Iris pigment epithelial cell (primary cell): ENCODE data around the gene MRPS10.
"Not testable (repeated sequence)": the region's sequence is repeated elsewhere in the genome, so short reads cannot be mapped to it uniquely, and the experiment has no call there.

Experiments
- DNase-seq: peaks from one replicate; pipeline ENCODE4 v3.0.0-alpha.2; 2011; ENCODE audit warnings: low read depth

MRPS10 gene

DNA sequence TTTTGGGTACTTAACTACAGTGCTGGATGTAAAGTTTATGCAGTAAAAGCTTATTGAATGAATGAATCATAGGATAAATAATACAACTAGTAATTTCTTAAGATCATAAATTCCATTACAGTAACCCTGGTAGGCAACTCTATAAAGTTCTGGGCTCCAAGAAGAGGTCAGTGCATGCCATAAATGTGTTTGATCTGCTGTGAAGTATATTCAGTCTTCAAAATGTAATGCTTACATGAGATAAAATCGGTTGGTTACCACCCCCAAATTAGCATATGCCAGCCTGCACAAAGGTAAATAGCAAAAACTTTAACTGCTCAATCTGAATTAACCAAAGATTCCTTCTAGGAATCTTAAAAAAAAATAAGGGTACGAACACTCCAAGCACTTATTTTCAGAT lies 10.1 kb downstream of the MRPS10 start:
- DNase-seq, result not testable (repeated sequence)

DNA sequence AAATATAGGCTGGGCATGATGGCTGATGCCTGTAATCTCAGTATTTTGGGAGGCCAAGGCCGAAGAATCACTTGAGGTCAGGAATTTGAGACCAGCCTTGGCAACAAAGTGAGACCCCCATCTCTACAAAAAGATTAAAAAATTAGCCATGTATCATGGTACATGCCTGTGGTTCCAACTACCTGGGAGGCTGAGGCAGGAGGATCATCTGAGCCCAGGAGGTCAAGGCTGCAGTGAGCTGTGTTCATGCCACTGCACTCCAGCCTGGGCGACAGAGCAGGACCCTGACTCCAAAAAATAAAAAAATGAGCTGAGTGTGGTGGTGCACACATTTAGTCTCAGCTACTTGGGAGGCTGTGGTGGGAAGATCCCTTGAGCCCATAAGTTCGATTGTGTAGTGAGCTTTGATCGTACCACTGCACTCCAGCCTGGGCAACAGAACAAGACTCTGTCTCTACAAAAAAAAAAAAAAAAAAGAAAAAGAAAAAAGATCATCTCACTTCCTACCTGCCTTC lies 12.8 kb downstream of the MRPS10 start:
- no peak for DNase-seq

DNA sequence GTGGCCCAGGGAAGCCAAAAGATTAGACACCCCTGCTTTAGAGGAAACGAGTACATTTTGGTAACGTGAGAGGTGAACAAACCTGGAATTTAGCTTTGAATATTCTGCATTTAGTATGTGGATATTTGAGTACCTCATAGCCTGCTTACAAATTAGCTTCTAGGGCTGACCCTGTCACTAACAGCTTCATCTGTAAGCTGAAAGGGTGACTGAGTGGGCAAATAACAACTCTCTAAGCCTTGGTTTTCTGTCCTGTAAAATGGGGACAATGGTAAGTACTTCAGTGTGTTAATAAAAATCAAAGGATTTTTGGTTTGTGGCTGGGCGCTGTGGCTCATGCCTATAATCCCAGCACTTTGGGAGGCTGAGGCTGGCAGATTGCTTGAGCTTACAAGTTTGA lies 14.5 kb downstream of the MRPS10 start:
- DNase-seq, result no peak

DNA sequence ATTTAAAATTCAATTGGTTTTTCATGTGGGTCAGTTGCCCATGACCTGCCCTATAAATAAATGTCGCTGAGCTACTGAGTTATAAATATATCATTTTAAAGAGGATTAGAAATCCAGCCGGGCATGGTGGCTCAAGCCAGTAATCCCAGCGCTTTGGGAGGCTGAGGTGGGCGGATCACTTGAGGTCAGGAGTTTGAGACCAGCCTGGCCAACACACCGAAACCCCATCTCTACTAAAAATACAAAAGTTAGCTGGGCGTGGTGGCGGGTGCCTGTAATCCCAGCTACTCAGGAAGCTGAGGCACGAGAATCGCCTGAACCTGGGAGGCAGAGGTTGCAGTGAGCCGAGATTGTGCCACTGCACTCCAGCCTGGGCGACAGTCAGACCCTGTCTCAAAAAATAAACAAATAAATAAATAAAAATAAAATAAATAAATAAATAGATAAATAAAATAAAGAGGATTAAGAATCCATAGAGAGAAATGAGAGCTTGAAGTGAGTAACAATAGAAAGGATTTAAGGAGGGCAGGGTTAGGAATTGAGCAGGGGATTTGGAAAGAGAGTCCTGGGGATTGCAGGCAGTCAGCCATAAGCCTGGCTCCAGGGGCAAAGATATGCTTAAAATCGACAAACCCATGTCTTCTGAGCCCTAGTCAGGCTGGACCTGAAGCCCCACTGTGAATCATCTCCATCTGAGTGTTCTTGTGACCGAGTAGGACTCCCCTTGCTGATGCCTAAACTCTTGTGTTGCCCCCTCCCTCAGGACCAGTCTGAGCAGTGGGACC lies 15.3 kb downstream of the MRPS10 start:
- not testable (repeated sequence) for DNase-seq

DNA sequence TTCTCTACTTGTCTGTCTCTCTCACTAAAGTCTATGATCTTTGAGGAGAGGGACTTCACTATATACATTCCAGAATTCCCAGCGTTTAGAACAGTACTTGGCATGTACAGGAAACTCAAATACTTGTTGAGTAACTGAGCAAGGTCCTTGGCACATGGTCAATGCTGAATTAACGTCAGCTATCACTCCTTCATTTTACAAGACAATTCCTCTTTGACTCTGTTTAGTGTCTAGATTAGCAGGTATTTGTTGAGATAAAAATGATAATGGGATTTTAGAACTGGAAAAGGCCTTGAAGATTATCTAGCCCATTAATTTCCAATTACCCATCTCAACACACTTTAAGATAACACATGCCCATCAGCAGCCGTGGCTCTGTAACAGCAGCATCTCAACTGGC lies 16.3 kb downstream of the MRPS10 start:
- DNase-seq, result no peak

DNA sequence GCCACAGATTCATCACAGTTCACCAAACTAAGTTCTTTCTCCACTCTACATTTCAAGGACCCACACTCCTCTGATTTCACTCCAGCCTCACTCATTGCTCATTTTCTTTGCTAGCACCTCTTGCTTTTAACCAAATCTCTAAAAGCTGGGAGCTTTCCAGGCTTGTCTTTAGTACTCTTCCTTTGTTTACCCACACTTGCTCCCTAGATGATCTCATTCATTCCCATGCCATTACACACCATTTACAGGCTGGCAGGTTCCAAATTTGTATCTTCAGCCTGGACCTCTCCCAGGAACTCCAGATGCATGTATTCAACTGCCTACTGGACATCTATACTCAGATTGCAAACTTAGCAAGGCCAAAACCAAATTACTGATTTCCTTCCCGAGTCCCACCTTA lies 17.6 kb downstream of the MRPS10 start:
- DNase-seq, result peak; percentile 86

DNA sequence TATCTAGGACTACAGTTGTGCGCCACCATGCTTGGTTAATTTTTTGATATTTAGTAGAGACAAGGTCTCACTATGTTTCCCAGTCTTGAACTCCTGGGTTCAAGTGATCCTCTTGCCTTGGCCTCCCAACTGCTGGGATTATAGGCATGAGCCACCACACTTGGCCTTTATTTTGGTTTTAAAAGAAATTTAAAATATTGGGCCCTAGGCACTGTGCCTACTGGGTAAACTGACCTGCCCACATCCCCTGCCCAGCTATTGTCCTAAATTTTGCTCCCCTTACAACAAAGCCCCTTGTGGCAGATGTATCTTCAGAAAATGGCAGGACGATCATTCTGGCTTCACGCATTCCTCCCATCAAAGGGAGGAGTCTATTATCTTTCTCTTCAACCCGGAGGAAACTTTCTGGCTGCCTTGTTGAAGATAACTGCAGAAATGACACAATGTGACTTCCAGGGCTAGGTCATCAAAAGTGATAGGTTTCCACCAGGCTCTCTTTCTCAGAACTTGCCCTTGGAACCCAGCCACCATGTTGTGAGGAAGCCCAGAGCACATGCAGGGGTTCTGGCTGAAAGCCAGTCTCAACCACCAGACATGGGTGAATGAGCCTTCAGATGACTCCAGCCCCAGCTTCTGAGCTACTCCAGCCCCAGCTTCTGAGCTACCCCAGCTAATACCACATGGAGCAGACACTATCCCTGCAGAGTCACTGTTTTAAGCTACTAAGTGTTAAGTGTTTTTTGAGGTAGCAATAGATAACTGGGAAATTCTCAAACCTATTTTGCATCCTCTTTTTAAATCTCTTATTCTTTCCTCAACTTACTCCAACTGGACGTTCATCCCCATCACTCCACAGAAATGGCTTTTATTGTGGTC lies 18.3 kb downstream of the MRPS10 start:
- peak; percentile 61 for DNase-seq

DNA sequence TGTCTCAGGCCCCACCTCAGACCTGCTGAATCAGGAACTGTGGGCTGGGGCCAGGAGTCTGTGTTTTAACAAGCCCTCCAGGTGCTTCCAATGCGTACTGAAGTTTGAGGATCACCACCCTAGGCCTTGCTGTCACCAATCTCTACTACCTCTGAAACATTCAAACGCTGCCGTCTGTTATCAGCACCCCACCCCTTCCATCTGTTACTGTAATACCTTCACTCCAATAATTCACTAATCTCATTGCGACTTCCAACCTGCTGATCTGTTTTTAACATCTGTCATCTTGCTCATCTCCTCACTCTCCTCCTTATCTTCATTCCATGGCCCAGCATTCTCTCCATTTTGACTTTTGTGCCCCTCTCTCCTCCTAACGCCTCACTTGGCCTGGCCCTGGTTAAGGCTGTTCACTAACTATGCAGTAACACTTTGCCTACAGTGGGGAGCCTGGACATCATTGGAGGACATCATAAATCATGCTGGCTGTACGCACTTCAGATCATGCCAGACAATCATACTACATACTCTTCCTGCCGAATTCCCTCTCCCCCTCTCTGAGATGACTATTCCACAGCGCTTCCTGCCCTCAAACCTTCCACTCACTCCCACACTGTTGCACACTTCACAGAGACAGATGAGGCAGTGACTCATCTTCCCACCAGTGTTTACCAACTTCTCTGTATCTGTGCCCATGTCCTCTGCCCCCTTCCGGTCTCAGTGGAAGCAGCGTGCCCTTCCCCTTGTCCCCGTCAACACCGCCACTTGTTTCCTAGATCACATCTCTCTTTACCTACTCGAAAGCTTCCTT lies 19.9 kb downstream of the MRPS10 start:
- peak; percentile 72 for DNase-seq

DNA sequence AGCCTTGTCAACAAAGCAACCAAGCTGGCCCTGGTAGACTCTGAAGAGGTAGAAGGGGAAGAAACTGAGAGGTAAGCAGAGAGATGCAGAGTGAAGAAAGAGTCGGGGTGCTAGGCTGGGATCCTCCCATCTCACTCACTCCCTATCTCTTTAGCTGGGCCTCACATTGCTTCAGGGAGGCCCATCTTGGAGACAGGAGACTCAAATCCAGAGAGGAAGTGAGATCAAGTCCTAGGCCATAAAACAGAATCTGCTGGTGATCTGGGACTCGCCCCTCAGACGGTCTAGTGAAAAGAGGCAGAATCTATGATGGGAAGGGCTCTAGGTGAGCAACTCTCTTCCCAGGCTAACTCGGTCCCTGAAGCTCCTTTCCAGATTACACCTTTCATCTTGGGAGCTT lies 22.2 kb downstream of the MRPS10 start:
- no peak for DNase-seq

DNA sequence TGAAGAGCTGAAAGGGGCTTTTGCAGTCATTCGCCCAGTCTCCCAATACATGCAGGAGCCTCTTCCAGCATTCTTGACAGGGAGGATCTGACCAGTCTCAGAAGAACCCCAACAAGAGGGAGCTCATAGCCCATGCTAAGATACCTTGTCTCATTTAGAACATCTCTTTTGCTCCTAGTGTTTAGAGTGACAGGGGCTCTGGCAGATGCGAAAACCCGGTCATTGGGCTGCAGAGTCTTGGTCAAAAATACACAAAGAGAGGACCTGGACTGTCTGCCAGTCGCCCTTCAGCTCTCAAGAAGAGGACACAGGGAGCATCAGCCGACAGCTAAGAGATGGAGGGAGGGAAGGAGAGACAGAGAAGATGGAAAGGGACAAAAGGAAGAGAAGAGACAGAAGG lies 23.6 kb downstream of the MRPS10 start:
- DNase-seq, result no peak

DNA sequence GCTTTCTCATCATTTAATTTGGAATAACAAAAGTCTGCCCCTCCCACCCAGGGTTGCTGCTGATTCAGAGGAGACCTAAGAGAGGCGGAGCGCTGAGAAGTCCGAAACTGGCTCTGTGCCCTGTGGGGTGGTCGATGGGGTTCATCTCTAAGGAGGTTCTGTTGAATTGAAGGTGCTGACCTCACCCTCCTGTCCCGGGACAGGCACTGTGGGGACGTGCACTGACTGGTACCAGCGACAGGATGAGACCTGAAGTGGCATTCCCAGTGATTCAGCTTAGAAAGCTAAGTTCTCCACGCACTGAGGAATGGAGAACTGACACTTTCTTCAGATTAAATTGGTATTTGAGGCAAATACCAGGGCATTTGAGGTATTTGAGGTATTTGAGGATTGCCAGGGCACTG lies 24.2 kb downstream of the MRPS10 start:
- DNase-seq, result peak; percentile 24

DNA sequence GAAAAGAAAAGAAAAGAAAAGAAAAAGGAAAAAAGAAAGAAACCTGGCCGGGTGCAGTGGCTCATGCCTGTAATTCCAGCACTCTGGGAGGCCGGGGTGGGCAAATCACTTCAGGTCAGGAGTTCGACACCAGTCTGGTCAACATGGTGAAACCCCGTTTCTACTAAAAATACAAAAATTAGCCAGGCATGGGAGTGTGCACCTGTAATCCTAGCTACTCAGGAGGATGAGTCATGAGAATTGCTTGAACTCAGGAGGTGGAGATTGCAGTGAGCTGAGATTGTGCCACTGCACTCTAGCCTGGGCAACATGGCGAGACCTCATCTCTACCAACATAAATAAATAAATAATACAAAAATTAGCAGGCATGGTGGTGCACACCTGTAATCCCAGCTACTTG lies 25.3 kb downstream of the MRPS10 start:
- not testable (repeated sequence) for DNase-seq

DNA sequence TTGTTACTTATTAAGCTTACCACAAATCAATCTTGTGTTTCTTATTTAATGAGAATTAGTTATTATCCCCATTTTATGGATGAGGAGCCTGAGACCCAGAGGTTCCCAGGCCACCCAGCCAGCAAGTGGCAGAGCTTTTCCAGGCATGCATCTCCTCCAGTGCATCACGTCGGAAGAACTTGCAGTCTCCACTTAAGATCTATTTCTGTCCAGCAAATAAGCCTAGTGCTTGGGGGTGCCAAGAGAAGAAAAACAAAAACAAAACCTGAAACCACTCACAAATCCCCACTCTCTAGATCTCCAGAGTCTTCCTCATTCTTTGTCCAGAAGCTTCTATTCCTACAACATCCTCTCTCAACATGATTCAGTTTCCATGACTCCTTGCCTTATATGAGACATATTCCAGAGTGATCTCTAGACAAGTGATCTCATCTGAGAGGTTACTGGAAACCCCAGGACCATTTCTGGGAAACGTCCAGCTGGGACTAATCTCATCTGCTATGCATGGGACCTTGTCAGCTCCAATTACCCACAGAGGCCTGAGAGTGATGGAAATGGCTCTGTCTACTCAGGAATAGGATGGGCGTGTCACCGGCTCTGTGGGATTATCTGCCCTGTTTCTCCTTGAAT lies 27.0 kb downstream of the MRPS10 start:
- peak; percentile 74 for DNase-seq

DNA sequence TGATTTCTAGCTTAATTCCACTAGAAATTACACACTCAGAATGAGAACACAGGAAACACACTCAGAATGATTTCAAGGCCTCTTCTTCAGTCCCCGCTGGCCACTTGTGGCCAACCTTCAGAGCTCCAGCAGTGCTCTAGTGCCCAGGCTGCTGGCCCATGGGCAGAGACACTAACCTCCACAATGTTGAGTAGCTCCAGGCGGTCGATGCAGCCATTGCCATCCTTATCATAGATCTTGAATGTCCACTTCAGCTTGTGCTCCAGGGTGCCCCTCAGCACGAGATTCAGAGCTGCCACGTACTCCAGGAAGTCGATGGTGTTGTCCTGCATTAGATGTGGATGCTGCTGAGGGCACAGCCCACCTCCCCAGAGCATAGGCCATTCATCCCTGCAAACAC lies 29.3 kb downstream of the MRPS10 start:
- no peak for DNase-seq

DNA sequence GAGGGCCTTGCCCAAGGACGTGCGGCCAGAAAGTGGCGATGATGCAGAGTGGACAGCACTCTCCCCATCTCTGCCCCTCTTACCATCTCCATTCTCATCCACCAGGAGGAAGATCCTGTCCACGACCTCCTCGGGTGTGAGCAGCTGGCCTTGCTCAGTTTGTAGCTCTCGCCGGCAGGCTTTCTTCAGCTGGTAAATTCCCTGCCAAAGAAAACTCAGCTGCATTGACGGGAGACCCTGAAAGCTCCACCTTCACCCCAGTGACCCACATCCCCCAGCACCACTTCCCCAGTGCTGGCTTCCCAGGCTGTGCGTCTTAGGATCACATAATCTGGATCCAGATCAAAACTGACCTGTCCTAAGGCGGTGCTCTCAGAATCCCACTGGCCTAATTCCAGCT lies 32.1 kb downstream of the MRPS10 start:
- no peak for DNase-seq

DNA sequence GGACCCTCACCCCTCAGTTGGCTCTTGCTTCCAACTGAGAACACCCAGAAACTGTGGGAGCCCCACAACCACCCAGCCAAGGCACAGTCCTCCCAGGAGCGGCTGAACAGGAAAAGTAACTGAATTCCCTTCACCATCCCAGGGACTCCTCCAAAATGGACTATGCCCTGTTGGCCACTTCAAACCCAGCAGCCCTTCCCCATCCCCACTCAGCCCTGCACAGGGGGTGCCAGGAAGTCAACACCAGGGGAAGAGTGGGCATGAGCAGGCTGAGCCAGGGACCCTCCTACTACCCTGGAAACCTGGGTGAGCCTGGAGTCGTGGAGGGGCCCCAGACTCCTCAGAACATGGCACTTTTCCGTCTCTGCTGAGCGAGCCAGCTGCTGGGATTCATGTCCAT lies 33.2 kb downstream of the MRPS10 start:
- DNase-seq, result no peak

DNA sequence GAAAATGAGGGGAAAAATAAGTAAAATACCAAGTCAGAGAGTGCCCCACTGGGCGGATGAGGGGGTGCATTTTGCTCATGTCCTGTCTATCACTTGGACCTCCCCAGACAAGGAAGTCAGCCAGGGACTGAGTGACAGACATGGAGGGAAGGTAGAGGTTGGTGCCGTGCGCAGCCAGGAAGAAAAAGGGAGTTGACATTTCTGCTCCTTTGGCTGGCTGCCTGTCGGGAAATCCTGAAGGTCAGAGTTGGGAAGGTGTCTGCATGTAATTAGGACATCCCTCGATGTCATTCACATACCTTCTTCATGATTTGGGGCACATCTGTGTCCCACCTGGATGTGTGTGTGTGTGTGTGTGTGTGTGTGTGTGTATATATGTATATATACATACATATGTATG lies 35.6 kb downstream of the MRPS10 start:
- no peak for DNase-seq

DNA sequence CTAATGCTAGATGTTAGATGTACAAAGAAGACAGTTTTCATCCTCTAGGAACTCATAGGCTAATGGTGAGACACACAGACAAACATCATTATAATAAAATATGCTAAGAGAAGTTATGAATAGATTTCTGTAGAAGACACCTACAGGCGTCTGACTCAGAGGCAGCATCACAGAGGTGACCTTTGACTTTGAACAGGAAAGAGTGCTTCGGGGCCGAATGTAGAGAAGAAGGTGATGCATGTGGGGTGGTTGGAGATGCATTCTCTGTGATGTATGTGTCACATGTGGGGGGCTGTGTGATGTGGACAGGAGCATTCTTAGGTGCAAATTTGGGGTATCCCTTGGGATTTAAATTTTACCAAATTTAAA lies 37.7 kb downstream of the MRPS10 start:
- no peak for DNase-seq

DNA sequence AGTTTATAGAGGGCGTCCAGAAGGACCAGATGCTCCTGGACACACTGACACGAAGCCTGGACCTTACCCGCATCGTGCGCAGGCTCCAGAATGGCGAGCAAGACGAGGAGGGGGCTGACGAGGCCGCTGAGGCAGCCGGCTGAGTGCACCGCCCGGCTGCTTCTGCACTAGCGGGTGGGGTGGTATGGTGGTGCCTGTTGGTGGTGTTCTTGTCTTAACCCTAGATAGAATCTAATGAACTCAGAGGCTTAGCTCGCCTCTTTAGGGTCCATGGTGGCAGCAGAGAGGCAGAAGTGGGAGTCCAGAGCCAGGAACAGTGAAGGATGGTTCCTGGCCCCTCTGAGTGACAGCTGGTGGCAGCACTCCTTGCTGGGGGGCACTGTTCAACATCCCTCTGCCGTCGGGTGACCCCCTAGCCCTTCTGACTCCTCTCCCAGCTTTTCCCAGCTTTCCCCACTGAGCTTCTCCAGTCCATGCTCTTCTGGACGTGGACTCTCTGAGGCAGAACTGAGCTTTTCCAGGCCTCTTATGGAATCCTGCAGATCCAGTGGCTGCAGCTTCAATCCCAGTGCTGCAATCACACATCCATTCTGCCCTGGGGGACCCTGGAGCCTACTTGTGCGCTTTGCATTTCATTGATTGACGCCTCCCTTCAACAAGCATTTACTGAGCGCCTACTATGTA lies 38.3 kb downstream of the MRPS10 start:
- DNase-seq, result no peak

DNA sequence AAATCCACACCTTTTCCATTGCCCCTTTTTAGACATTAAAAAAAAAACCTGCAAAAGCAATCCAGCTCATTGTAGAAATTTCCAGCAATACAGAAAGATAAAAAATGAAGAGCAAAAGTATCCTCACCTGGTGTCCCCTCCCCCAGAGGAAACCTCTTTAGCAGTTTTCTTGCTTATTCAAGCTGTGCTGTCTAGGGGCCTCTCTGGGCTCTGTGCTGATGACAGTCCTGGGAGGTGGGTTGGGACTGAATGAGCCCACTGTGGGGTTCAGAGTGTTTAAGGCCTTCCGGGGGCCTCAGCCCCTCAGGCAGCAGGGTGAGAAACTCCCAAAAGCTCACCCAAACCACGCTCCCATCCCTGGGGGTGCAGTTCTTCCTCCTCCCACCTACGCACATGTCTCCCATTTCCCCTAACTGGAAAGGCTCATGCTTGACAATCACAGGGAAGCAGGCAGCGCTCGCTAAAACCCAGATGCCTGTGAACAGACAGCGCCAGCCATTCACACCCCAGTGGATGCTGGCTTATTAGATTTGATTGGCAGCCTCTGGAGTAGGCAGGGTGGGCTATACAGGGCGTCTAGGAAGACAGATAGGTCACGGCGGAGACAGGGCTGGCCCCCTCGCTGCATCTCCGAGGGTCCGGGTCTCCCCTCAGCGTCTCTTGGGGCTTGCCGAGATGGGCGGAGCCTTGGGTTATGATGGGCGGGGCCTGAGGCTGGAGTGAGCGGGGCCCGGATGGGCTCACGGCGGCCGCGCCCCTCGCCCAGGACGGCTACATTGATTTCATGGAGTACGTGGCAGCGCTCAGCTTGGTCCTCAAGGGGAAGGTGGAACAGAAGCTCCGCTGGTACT lies 39.9 kb downstream of the MRPS10 start:
- DNase-seq, result no peak
